GM12878 (cell line): Measurements from ENCODE around the gene PALS2. TPM values are rescaled to one million over a fixed set of nuclear protein-coding genes. Genes with fewer than 3 reads are reported as not detected.

Source experiments
- ATAC-seq: fragments of 200-7000 bp; cut with Tn5 transposase; 3 replicates; pipeline ENCODE4 v1.9.1; 2020; ENCODE audit warnings: mild to moderate bottlenecking, moderate library complexity
- BruUV-seq: library from RNA; stranded (reverse); fragments of 400-500 nt; replicated peaks from 2 replicates; lab custom pipeline; 2021; lab: Mats Ljungman, UMichigan
- CTCF ChIA-PET: fragments of 300-600 bp; sonication (Branson Sonifier 250); formaldehyde crosslinking; extraction: SDS; loops from one replicate; lab custom pipeline; 2021; ENCODE audit warnings: inconsistent platforms; lab: Yijun Ruan, JAX
- POLR2A ChIA-PET: fragments of 350-600 bp; formaldehyde crosslinking; extraction: SDS; loops from one replicate; lab custom pipeline; 2021; ENCODE audit warnings: inconsistent platforms; lab: Charles Lee
- RAD21 ChIA-PET: fragments of 300-600 bp; sonication (Branson Sonifier 250); formaldehyde crosslinking; loops from one replicate; lab custom pipeline; 2023; ENCODE audit warnings: antibody characterized with exemption; ENCODE audit not compliant: unreplicated experiment; lab: Charles Lee
- SMC1A ChIA-PET: fragments of 300-600 bp; sonication (Branson Sonifier 250); formaldehyde crosslinking; loops from one replicate; lab custom pipeline; 2023; ENCODE audit not compliant: unreplicated experiment, uncharacterized antibody; lab: Charles Lee
- DNase-seq: peaks from one replicate; pipeline ENCODE4 v3.0.0-alpha.2; 2011; ENCODE audit warnings: low read depth, low spot score
- FAIRE-seq: peaks from 3 replicates; lab custom pipeline; 2011; peaks lifted over from hg19 to GRCh38; lab: Jason Lieb, UNC
- H2AFZ ChIP-seq: 2 replicates; pipeline ENCODE4 v1.6.0; 2011; ENCODE audit warnings: low read depth, low read length, control low read depth; ENCODE audit not compliant: control insufficient read depth
- H3K27ac ChIP-seq: 2 replicates; pipeline ENCODE4 v1.5.1; 2011; ENCODE audit warnings: control low read depth; ENCODE audit not compliant: control insufficient read depth, insufficient read depth
- H3K27me3 ChIP-seq, 2 experiments: replicated peaks in 1 of 2; 2 replicates each; pipeline versions ENCODE4 v1.6.0 to v1.6.1; 2011; ENCODE audit warnings: low read length in 1 of 2; ENCODE audit not compliant: control insufficient read depth in 2 of 2, insufficient read depth in 2 of 2
- H3K36me3 ChIP-seq, 2 experiments: 2 replicates each; pipeline ENCODE4 v1.5.1; 2011; ENCODE audit warnings: low read length in 1 of 2; ENCODE audit not compliant: control insufficient read depth in 2 of 2, insufficient read depth in 2 of 2
- H3K4me1 ChIP-seq: 2 replicates; pipeline ENCODE4 v1.6.1; 2011; ENCODE audit warnings: mild to moderate bottlenecking, low read length, moderate library complexity, mixed read lengths; ENCODE audit not compliant: control insufficient read depth, insufficient read depth
- H3K4me2 ChIP-seq: 2 replicates; pipeline ENCODE4 v1.6.0; 2011; ENCODE audit warnings: control low read depth; ENCODE audit not compliant: control insufficient read depth, insufficient read depth
- H3K4me3 ChIP-seq: fragments of 200-600 bp; sonication (generic); 2 replicates; pipeline ENCODE4 v1.5.1; 2016
- H3K79me2 ChIP-seq: 2 replicates; pipeline ENCODE4 v1.6.0; 2011; ENCODE audit warnings: low read length; ENCODE audit not compliant: control insufficient read depth, insufficient read depth
- H3K9ac ChIP-seq: 2 replicates; pipeline ENCODE4 v1.8.0; 2011; ENCODE audit warnings: low read length, control low read depth, mixed read lengths; ENCODE audit not compliant: control insufficient read depth, insufficient read depth
- H3K9me3 ChIP-seq: replicated peaks from 3 replicates; pipeline ENCODE4 v1.5.1; 2011; ENCODE audit warnings: mild to moderate bottlenecking, low read length; ENCODE audit not compliant: control insufficient read depth, insufficient read depth
- H4K20me1 ChIP-seq: 2 replicates; pipeline ENCODE4 v1.6.0; 2011; ENCODE audit not compliant: control insufficient read depth, insufficient read depth
- ATF7 ChIP-seq: fragments of 450-650 bp; IDR thresholded peaks from 2 replicates; pipeline ENCODE4 v1.6.1; 2016; ENCODE audit warnings: low read depth, mild to moderate bottlenecking
- BRCA1 ChIP-seq: IDR thresholded peaks from 2 replicates; pipeline ENCODE4 v1.6.1; 2011; ENCODE audit warnings: low read depth, low read length, improper control_type of control experiment
- EGR1 ChIP-seq, 2 experiments: IDR thresholded peaks; 1 replicate in 1 of 2; 2 replicates in 1 of 2; pipeline ENCODE4 v1.6.1; 2011 to 2012; ENCODE audit warnings: low read depth in 2 of 2, low read length in 2 of 2, borderline replicate concordance in 1 of 2, mild to moderate bottlenecking in 1 of 2, moderate library complexity in 1 of 2
- REST ChIP-seq: IDR thresholded peaks from 2 replicates; pipeline ENCODE4 v1.6.1; 2012; ENCODE audit warnings: mild to moderate bottlenecking, low read depth, low read length
- SKIL ChIP-seq: fragments of 450-650 bp; IDR thresholded peaks from 2 replicates; pipeline ENCODE4 v1.6.1; 2017; ENCODE audit warnings: mild to moderate bottlenecking, low read depth, inconsistent platforms; ENCODE audit not compliant: poor library complexity, severe bottlenecking
- SREBF2 ChIP-seq: IDR thresholded peaks from 2 replicates; pipeline ENCODE4 v1.6.1; 2012; ENCODE audit warnings: mild to moderate bottlenecking, low read length
- TCF12 ChIP-seq: IDR thresholded peaks from 2 replicates; pipeline ENCODE4 v1.6.1; 2011; ENCODE audit warnings: low read depth, mild to moderate bottlenecking, low read length
- YBX1 ChIP-seq: fragments of 450-650 bp; IDR thresholded peaks from 2 replicates; pipeline ENCODE4 v1.6.1; 2016; ENCODE audit warnings: antibody characterized with exemption
- YY1 ChIP-seq: IDR thresholded peaks from 2 replicates; pipeline ENCODE4 v1.6.1; 2011; ENCODE audit warnings: low read depth, mild to moderate bottlenecking, low read length
- ZNF274 ChIP-seq: IDR thresholded peaks from one replicate; pipeline ENCODE4 v1.8.0; 2011; ENCODE audit not compliant: insufficient read length, insufficient read depth
- WGBS: methylation state at CpG from one replicate; pipeline ENCODE4 v1.1.6; 2016; ENCODE audit warnings: low lambda C conversion rate; ENCODE audit not compliant: insufficient replicate concordance, insufficient coverage; ENCODE audit errors: missing lambda C conversion rate; 5-methylcytosine and 5-hydroxymethylcytosine counted together
- in situ Hi-C: fragments of 300-500 bp; cut with MboI; formaldehyde crosslinking; loops from 9 replicates; pipeline ENCODE4 v1.14.3; 2018; ENCODE audit warnings: mixed read lengths
- intact Hi-C: fragments of 100-400 bp; cut with micrococcal nuclease; formaldehyde crosslinking; loops from one replicate; pipeline ENCODE4 v1.14.2; 2022; ENCODE audit not compliant: unreplicated experiment
- polyA plus RNA-seq, 11 experiments: library from polyadenylated mRNA; depleted of rRNA in 4 of 11; unstranded in 6 of 11; stranded (reverse) in 5 of 11; fragments of >200 nt; fragmentation: Nextera tagmentation in 4 of 11; fragmentation: Illumina TruSeq in 1 of 11; extraction: Ambion mirVana in 4 of 11; extraction: Trizol in 1 of 11; gene quantifications; 1 replicate in 1 of 11; 2 replicates in 10 of 11; pipeline versions ENCODE4 v1.2.1 to v1.2.3, GENCODE V29; 2011 to 2016; ENCODE audit warnings: inconsistent platforms in 2 of 11, missing spikeins in 2 of 11, low read depth in 1 of 11
- total RNA-seq, 4 experiments: library from RNA; depleted of rRNA in 3 of 4; stranded (reverse); fragments of >200 nt in 3 of 4; fragmentation: Illumina TruSeq in 1 of 4; extraction: Trizol in 1 of 4; gene quantifications; 2 replicates each; pipeline versions ENCODE4 v1.2.1 to v1.2.3, GENCODE V29; 2013 to 2021

Gene PALS2
- total and polyA plus RNA-seq, 10 of the 15 experiments (the other 5 are each of a cell fraction or from before 2014, with no cell fraction given) = 10.7 to 53.5 (median 20.1) TPM

- TF ChIP-seq REST (no peak), SREBF2 (no peak), ATF7 (no peak), YBX1 (no peak)
Measured at GRCh38 chr7:24608504-24608903, 35.3 kb downstream of the PALS2 start (continued).

GRCh38 chr7:24609059-24609458 lies 35.8 kb downstream of the PALS2 start:
- CTCF ChIA-PET = interaction anchor here (0.9 to 2.2 kb wide), 2 partner anchors 11 to 12 kb away, joined by 3 to 10 read pairs; no protein-coding TSS in a partner anchor

More at GRCh38 chr7:24609059-24609458, 35.8 kb downstream of the PALS2 start:
- BruUV-seq = no TSS peak
- no peak overlapping the region for H3K4me3 ChIP-seq
- no peak for FAIRE-seq
- H3K27me3 ChIP-seq = no peaks in the 10 kb centered on the region
- DNase-seq = no peak
- POLR2A ChIA-PET = interaction anchor here (0.5 to 1.7 kb wide), 4 partner anchors 10 to 35 kb away, joined by 3 to 6 read pairs (median 3); no protein-coding TSS in a partner anchor
- no peak overlapping the region for H3K9ac ChIP-seq
- H3K79me2 ChIP-seq = peaks cover 15% of the 10 kb centered on the region
- intact Hi-C loops = no loop called here
- H3K4me2 ChIP-seq = no peak overlapping the region
- H2AFZ ChIP-seq = no peak overlapping the region
- SMC1A ChIA-PET = interaction anchor here (3.2 kb wide), 1 partner anchor 9 kb away, joined by 13 read pairs; no protein-coding TSS in a partner anchor
- TF ChIP-seq SKIL = no peak
- TF ChIP-seq ZNF274 = no peak
- TF ChIP-seq BRCA1 = no peak
- no peak for TF ChIP-seq TCF12
- no peak for TF ChIP-seq YY1
- TF ChIP-seq EGR1 (IDR thresholded peaks at IDR 0.05; ENCODE audit: borderline replicate concordance in 1 of 2, low read depth in 2 of 2, low read length in 2 of 2) = no peak
- 50% methylated on average over 2 of the region's 2 CpGs for WGBS
- RAD21 ChIA-PET = no interaction called here
- H3K4me1 ChIP-seq = peaks cover 9% of the 10 kb centered on the region; the same call in 1 of the 2 replicates
- no peaks in the 10 kb centered on the region; the same call in 2 of the 3 replicates for H3K9me3 ChIP-seq
- no peaks in the 10 kb centered on the region for H3K36me3 ChIP-seq
- H3K27ac ChIP-seq = no peak overlapping the region
- in situ Hi-C loops = no loop called here
- H4K20me1 ChIP-seq = no peaks in the 10 kb centered on the region
- ATAC-seq = no peak
